HG02970 (cell line): ENCODE results near the gene CLCA4.

Experiments used
- ATAC-seq: cut with Tn5 transposase; IDR thresholded peaks from one replicate; pipeline ENCODE4 v1.9.1; 2021; ENCODE audit warnings: mild to moderate bottlenecking, moderate library complexity, moderate number of reproducible peaks; ENCODE audit not compliant: unreplicated experiment, low FRiP score

Gene CLCA4

DNA sequence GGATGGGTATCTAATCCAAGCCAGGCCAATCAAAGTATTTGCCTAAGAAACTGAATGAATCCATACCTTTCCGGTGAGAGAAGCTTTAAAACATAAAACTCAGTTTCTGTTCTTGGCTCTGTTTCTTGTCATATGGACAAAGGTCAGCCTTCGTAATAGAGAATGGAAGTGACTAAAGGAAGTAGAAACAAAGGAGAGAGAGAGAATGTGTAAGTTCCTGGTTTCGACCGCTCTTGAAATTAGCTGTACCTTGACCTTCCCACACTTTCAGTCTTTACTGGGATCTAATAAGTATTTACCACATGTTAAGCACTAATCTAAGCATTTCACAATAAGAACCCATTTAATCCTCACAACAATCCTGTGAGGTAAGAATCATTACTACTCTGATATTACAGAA lies 19.6 kb upstream of the CLCA4 start:
- ATAC-seq: no peak

DNA sequence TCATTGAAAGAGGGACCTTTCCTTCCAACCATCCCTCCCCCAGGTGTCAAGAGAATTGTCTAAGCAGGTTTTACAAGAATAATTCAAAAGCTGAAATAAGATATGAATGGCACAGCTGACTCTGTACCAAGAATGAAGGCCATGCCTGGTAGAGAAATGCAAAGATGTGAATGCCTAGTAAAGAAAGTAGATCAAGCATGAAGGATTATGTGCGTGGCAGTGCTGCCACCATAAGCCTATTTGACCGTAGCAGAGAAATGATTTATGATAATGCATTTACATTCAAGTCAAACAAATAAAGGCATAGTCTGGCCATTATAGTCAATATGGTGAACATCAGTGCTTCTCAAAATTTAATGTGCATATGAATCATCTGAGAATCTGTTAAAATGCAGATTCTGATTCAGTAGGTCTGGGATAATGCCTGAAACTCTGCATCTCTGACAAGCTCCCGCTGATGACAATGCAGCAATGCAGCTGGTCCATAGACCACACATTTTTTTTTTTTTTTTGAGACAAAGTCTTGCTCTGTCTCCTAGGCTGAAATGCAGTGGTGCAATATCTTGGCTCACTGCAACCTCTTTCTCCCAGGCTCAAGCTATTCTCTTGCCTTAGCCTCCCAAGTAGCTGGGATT lies 16.6 kb upstream of the CLCA4 start:
- ATAC-seq: no peak

DNA sequence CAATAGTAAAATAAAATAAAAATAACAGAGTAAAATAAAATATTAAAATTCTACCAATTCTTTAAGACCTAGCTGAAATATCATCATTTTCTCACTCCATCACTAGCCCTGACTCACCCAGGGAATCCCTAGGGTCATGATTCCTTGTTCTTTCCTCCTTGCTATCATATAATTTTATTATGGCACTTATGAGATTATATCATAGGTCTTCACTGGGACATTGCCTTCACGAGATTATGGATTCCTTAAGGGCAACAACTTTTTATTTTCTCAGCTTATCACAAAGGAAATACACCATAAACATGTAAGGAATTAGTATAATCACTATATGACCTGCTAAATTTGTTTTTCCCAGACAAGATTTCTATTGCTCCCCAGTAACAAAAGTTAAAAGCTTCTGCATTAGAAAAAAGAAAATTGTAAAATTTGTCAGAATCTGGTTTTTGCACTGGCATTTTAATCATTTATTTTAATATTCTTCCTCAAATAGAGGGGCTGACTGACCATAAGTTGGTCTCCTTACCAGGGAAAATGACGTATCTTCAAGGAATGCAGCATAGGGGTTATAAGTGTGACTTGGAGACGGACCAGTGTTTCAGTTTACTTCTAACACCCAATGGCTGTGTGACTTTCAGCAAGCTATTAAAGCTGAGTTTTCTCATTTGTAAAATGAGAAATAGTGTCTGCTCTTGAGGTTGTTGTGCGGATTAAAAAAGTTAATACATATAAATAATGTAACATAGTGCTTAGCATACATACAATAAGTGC lies 8.8 kb upstream of the CLCA4 start:
- ATAC-seq: no peak

DNA sequence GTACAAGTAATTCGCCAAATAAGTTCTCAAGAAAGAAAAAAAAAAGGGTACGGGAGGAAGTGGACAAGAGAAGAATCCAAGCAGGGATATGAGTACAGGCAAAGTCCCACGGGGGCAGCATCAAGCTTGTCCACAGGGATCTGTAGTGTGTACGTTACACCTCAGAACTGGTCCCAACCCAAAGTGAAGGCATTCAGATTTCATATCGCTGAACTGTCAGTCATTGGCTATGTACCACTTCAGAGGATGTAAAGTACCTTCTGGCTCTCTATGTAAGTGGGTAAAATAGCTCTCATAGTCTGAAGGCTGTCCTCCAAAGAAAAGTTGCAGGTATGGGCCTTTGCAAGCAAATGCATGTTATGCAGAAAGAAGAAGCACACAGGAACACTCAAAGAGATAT lies 8.1 kb upstream of the CLCA4 start:
- no peak for ATAC-seq

DNA sequence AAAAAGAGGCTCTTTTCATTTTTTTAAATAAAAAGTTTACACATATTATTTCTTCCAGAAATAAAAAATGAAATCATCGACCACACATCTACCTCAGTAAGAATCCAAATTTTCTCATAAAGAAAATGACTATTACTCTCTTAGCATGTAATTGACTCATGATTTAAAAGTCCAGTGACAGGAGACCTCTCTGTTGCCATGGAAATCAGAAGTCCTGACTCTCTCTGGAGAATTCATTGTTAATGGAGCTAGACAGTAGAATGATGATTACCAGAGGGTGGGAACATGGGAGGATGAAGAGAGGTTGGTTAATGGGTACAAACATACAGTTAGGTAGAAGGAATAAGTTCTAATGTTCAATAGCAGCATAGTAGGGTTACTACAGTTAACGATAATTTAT lies 5.0 kb upstream of the CLCA4 start:
- ATAC-seq: no peak

DNA sequence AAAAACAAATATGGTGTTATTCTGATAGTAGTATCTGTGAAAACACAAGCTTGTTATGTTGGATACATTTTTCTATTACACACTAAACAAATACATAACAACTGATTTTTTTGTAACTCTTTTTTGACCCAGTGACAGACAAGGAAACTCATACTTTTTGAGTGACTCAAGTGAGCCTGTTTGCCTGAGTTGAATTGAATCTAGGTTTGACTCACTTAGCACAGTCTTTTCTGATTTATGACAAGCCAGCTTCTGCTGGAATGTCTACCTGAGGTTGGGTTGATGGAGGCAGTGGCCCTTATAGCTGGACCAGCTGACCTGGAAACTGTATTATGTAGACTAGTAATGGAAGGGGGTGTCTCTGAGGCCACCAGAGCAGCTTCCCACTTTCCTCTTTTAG lies 4.2 kb upstream of the CLCA4 start:
- no peak for ATAC-seq

DNA sequence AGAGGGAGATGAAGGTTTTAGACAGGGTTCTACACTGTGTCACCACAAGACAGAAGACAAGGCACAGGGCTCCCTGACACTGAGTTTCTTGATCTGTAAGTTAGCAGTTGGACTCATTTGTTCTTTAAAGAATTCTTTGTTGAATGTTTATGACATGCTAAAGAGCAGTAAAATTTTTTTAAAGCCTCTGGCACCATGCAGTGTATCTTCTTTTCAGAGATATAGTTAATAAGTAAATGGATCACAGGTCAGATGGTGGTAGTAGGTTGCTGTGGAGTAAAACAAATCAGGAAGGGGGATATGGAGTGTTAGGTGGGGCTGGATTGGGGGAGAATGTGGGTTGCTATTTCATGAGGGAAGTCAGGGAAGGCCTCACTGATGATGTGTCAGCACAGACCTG lies 2.0 kb downstream of the CLCA4 start:
- no peak for ATAC-seq

DNA sequence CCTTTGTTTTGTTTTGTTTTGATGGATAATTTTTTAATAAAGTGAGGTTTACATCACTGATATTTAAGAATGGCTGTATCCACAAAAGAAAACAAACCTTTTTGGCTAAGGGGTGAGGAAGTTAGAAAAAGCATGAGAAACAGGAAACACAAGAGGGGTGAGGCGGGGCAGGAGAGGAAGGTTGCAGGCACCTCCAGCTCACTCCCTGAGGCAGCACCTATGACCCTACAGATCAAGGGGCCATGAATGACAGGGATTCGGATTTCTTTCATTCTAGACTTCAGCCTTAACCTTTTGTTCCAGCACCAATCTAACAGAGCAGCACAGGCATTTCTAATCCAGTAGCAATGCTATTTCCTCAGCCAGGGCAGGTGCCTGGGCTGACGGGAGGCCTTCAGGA lies 4.4 kb downstream of the CLCA4 start:
- ATAC-seq: no peak

DNA sequence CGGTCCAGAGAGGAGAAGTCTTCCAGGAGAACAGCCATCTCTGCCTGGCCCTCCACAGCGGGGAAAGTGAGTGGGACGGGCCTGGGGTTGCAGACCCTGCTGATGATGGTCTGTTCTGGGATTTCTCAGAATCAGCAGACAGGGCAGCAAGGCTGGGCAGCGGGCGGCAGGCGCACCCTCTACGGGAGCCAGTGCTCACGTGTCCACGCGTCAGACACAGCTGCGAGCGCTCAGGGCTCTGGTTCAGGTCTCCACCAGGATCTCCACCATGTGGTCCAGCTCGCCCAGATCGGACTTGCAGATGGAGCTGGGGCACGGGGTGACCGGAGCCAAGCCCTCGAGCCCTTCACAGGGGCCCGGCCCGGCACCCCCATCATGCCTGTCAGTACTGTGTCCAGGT lies 5.5 kb downstream of the CLCA4 start:
- no peak for ATAC-seq

DNA sequence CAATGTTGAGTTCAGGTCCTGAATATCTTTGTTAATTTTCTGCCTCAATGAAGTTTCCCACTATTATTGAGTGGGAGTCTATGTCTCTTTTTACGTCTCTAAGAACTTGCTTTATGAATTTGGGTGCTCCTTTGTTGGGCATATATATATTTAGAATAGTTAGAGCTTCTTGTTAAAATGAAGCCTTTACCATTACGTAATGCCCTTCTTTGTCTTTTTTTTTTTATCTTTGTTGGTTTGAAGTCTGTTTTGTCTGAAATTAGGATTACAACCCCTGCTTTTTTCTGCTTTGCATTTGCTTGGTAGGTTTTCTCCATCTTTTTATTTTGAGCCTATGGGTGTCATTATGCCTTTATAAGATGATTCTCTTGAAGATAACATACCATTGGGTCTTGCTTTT lies 10.9 kb downstream of the CLCA4 start:
- no peak for ATAC-seq

DNA sequence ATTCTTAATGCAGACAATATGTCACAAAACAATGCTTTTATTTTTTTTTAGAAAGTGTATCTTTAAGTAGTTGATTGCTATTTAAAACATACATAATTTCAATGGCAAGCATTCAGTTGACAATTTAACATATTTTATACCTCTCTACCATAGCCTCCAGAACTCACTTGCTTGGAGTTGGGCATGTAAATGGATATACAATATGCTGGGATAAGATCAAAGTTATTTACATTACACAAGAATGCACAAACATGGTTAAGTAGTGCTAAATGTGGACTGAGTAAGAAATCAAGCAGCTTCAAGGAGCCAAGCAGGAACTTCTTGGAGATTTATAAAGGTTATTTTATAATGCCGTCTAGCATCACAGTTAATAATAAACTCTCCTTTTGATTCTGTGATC lies 17.0 kb downstream of the CLCA4 start:
- no peak for ATAC-seq

DNA sequence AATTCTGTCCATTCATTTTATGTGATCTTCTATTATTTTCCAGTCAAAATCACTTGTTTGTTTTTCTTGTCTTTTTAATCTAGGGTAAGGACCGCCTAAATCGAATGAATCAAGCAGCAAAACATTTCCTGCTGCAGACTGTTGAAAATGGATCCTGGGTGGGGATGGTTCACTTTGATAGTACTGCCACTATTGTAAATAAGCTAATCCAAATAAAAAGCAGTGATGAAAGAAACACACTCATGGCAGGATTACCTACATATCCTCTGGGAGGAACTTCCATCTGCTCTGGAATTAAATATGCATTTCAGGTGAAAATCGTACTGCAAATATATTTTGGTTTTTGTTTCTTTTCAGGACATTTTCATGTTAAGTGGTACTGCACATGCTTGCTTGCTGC lies 20.5 kb downstream of the CLCA4 start:
- ATAC-seq: no peak

DNA sequence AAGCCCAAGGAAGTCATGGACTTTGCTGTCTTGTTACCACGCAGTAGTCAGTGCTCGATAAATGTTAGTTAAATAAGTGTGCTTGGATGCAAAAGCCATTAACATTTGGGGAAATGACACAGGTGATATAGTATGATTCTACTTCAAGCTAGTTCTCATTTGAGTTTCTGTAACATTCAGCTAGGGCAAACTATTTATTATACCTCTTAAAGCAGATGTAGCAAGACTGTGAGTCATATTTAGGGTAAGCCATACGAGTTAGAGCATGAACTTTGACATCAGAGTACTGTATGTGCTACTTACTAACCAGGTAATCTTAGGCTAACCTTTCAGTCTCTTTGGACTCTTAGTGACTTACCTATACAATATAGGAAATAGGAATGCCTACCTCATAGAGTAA lies 21.0 kb downstream of the CLCA4 start:
- ATAC-seq: no peak

DNA sequence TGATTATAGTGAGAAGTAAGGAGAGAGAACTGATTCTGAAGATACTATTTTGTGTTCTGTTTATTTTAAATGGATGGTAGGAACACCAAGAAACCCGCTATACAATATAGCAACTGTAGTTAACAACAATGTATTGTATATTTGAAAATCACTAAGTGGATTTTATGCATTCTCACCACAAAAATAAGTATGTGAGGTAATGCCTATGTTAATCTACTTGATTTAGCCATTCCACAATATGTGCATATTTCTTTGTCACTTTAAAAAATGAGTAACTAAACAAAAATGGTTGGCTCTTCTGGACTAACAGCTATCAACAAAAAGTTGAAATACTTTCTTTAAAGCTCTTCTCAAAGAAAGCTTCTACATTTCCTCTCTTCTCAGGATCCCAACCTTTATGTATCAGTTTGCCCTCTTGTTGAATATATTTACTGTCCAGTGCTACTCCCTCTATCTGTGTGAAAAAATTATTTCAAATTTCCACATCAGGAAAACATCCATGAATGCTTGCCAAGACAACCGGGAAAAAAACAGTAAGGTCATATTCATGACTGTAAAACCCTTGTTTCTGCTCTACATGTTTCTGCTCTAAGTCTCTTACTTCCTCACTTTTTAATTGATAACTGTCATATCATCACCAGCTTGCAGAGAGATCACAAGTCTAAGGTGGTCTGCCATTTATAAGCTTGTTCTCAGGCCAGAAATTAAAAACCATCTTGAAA lies 27.0 kb downstream of the CLCA4 start:
- no peak for ATAC-seq

DNA sequence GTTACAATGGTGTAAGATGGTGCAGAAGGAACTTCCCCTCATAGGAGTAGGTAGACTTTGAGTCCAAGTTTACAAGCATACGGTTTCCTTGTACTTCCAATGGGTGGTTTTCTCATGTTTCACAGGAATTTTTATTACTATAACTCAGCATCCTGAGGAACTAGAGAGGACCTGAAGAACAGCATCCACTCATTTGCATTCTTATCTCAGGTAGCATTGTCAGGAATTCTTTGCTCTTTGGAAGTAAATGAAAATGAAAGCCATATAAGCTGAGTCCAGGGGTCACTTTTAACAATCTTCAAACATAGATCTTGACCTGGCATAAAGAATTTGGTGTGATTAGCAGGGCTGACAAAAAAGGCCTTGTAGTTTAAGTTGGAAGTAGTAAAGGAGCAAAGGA lies 34.4 kb downstream of the CLCA4 start:
- ATAC-seq: no peak

DNA sequence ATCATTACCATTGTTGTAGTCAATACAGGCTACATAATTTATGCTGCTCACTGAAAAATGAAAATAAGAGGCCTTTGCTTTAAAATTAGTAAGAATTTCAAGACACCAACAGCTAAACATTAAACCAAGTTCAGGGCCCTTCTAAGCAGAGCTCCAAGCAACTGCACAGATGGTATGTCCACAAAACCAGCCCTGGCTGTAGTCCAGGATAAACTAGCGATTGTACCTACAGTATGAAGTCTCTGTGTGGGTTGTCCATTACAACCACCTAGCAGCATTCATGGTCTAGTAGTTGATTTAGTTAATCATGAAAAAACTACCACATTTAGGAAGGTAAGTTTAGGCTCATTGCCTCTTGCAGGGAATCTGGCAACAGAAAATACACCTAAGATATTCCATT lies 35.3 kb downstream of the CLCA4 start:
- no peak for ATAC-seq

DNA sequence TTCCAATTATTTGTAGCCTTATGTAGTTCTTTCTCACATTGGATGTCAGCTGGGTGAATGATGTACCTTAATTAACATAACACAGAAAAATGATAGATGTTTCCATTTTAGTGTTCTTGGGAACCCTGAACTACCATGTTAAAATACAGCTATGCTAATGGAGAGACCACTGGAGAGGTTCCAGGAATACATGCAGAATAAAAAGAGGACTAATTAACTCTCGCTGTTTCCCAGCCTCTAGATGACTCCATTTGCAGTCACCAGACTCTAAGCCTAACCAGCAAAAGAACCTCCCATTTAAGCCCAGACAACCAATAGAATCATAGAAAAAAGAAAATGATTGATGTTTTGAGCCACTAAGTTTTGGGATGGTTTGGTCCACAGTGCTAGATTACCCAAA lies 36.2 kb downstream of the CLCA4 start:
- no peak for ATAC-seq

DNA sequence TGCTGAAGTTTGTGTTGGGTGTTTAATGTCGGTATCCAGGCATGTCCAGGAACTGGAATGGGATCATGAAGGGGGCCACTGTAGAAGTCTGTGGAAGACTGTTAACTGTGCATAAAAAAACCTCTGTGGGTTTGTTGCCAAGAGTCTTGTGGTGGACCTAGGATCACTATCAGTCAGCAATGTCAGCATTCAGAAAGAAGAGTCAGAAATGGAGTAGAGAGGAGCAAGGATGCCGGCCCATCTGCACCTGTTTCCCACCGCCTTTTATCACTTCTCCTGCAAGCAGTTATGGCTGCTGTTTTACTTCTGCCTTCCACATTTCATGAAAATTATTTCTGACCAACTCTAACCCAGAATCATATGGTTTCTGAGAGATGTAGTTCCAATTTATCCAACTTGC lies 36.7 kb downstream of the CLCA4 start:
- ATAC-seq: no peak

DNA sequence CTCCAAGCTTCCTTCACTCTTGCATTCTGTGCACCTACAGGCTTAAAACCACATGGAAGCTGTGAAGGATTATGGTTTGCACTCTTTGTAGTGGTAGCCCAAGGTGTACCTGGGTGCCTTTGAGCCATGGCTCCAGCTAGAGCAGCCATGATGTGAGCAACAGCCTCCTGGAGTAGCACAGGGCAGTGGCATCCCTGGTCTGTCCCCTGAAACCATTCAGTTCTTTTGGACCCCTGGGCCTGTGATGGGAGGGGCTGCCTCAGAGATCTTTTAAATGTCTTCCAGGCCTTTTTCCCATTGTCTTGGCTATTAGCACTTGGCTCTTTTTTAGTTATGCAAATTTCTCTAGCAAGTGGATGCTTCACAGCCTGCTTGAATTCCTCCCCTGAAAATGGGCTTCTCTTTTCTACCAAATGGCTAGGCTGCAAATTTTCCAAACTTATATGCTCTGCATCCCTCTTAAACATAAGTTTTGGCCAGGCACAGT lies 47.4 kb downstream of the CLCA4 start:
- no peak for ATAC-seq

DNA sequence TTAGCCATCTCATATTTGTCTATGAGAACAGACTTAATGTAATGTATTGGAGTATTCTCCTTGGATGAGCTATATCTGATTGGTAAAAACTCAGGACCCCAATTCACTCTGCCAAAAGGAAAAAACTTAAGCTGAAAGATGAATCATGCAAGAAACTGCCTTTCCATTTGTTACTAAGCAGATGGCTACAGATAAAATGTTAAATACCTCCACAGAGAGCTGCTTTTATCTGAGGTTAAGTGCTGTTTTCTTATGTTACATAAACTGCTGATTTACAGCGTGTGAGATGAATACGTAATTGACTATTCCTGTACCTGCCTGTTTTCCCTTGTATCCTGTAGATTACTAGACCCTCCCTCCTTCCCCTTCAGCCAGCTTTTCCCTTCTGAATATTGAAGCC lies 49.3 kb downstream of the CLCA4 start:
- no peak for ATAC-seq

DNA sequence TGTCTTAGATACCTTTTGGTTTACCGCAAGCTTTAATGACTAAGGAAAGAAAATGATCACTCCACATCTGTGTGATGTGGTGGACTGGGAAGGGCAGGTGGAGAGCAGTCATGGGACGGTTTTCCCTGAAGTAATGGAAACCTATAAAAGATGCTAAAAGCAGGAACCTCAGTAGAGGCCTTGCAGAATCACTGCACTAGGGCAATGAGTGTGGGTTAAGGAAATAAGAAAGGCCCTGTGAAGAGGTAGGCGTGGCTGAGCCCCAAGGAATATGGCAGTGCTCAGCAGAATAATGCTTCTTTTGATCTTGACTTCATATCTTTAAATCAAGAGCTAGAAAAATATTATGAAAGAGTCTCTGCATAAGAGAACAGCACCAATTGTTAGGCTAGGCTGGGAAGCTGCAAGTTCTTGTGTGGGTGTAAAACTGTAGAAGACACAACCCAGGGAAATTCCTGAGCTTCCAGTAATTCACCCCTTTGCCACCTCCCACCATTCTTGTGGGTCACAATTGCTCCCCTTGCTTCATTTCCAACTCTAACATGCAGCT lies 49.9 kb downstream of the CLCA4 start:
- ATAC-seq: no peak
